GM12878 (cell line): ENCODE measurements around the gene MT1HL1. TPM values are rescaled to one million over a fixed set of nuclear protein-coding genes. Genes with fewer than 3 reads are reported as not detected.

Source experiments
- ATAC-seq: fragments of 200-7000 bp; cut with Tn5 transposase; 3 replicates; pipeline ENCODE4 v1.9.1; 2020; ENCODE audit warnings: mild to moderate bottlenecking, moderate library complexity
- BruUV-seq: library from RNA; stranded (reverse); fragments of 400-500 nt; replicated peaks from 2 replicates; lab custom pipeline; 2021; lab: Mats Ljungman, UMichigan
- CTCF ChIA-PET: fragments of 300-600 bp; sonication (Branson Sonifier 250); formaldehyde crosslinking; extraction: SDS; loops from one replicate; lab custom pipeline; 2021; ENCODE audit warnings: inconsistent platforms; lab: Yijun Ruan, JAX
- POLR2A ChIA-PET: fragments of 350-600 bp; formaldehyde crosslinking; extraction: SDS; loops from one replicate; lab custom pipeline; 2021; ENCODE audit warnings: inconsistent platforms; lab: Charles Lee
- RAD21 ChIA-PET: fragments of 300-600 bp; sonication (Branson Sonifier 250); formaldehyde crosslinking; loops from one replicate; lab custom pipeline; 2023; ENCODE audit warnings: antibody characterized with exemption; ENCODE audit not compliant: unreplicated experiment; lab: Charles Lee
- SMC1A ChIA-PET: fragments of 300-600 bp; sonication (Branson Sonifier 250); formaldehyde crosslinking; loops from one replicate; lab custom pipeline; 2023; ENCODE audit not compliant: unreplicated experiment, uncharacterized antibody; lab: Charles Lee
- DNase-seq: peaks from one replicate; pipeline ENCODE4 v3.0.0-alpha.2; 2011; ENCODE audit warnings: low read depth, low spot score
- FAIRE-seq: peaks from 3 replicates; lab custom pipeline; 2011; peaks lifted over from hg19 to GRCh38; lab: Jason Lieb, UNC
- H2AFZ ChIP-seq: 2 replicates; pipeline ENCODE4 v1.6.0; 2011; ENCODE audit warnings: low read depth, low read length, control low read depth; ENCODE audit not compliant: control insufficient read depth
- H3K27ac ChIP-seq: 2 replicates; pipeline ENCODE4 v1.5.1; 2011; ENCODE audit warnings: control low read depth; ENCODE audit not compliant: control insufficient read depth, insufficient read depth
- H3K27me3 ChIP-seq, 2 experiments: replicated peaks in 1 of 2; 2 replicates each; pipeline versions ENCODE4 v1.6.0 to v1.6.1; 2011; ENCODE audit warnings: low read length in 1 of 2; ENCODE audit not compliant: control insufficient read depth in 2 of 2, insufficient read depth in 2 of 2
- H3K36me3 ChIP-seq, 2 experiments: 2 replicates each; pipeline ENCODE4 v1.5.1; 2011; ENCODE audit warnings: low read length in 1 of 2; ENCODE audit not compliant: control insufficient read depth in 2 of 2, insufficient read depth in 2 of 2
- H3K4me1 ChIP-seq: 2 replicates; pipeline ENCODE4 v1.6.1; 2011; ENCODE audit warnings: mild to moderate bottlenecking, low read length, moderate library complexity, mixed read lengths; ENCODE audit not compliant: control insufficient read depth, insufficient read depth
- H3K4me2 ChIP-seq: 2 replicates; pipeline ENCODE4 v1.6.0; 2011; ENCODE audit warnings: control low read depth; ENCODE audit not compliant: control insufficient read depth, insufficient read depth
- H3K4me3 ChIP-seq: fragments of 200-600 bp; sonication (generic); 2 replicates; pipeline ENCODE4 v1.5.1; 2016
- H3K79me2 ChIP-seq: 2 replicates; pipeline ENCODE4 v1.6.0; 2011; ENCODE audit warnings: low read length; ENCODE audit not compliant: control insufficient read depth, insufficient read depth
- H3K9ac ChIP-seq: 2 replicates; pipeline ENCODE4 v1.8.0; 2011; ENCODE audit warnings: low read length, control low read depth, mixed read lengths; ENCODE audit not compliant: control insufficient read depth, insufficient read depth
- H3K9me3 ChIP-seq: replicated peaks from 3 replicates; pipeline ENCODE4 v1.5.1; 2011; ENCODE audit warnings: mild to moderate bottlenecking, low read length; ENCODE audit not compliant: control insufficient read depth, insufficient read depth
- H4K20me1 ChIP-seq: 2 replicates; pipeline ENCODE4 v1.6.0; 2011; ENCODE audit not compliant: control insufficient read depth, insufficient read depth
- BMI1 ChIP-seq: fragments of 450-650 bp; IDR thresholded peaks from 2 replicates; pipeline ENCODE4 v1.6.1; 2016; ENCODE audit warnings: mild to moderate bottlenecking, moderate library complexity, borderline replicate concordance
- CBX5 ChIP-seq: sonication (generic); IDR thresholded peaks from 2 replicates; pipeline ENCODE4 v1.6.1; 2016; ENCODE audit warnings: low read depth, moderate library complexity, mild to moderate bottlenecking, inconsistent platforms
- KLF5 ChIP-seq: fragments of 450-650 bp; IDR thresholded peaks from 2 replicates; pipeline ENCODE4 v1.6.1; 2014; ENCODE audit warnings: mild to moderate bottlenecking; ENCODE audit not compliant: partially characterized antibody
- MTA3 ChIP-seq: IDR thresholded peaks from 2 replicates; pipeline ENCODE4 v1.6.1; 2012; ENCODE audit warnings: low read length, inconsistent platforms, borderline replicate concordance
- NR2F1 ChIP-seq: fragments of 450-650 bp; conservative IDR thresholded peaks from 2 replicates; pipeline ENCODE4 v1.6.1; 2017; ENCODE audit warnings: mild to moderate bottlenecking
- RAD21 ChIP-seq: IDR thresholded peaks from 2 replicates; pipeline ENCODE4 v1.6.1; 2011; ENCODE audit warnings: mild to moderate bottlenecking, low read depth, low read length, moderate library complexity; ENCODE audit not compliant: insufficient read depth
- RCOR1 ChIP-seq: conservative IDR thresholded peaks from 2 replicates; pipeline ENCODE4 v1.6.1; 2012; ENCODE audit warnings: low read depth, low read length, improper control_type of control experiment
- SMC3 ChIP-seq: IDR thresholded peaks from 2 replicates; pipeline ENCODE4 v1.6.1; 2011; ENCODE audit warnings: low read length, improper control_type of control experiment, borderline replicate concordance
- TCF12 ChIP-seq: IDR thresholded peaks from 2 replicates; pipeline ENCODE4 v1.6.1; 2011; ENCODE audit warnings: low read depth, mild to moderate bottlenecking, low read length
- ZZZ3 ChIP-seq: IDR thresholded peaks from 2 replicates; pipeline ENCODE4 v1.6.1; 2011; ENCODE audit warnings: low read depth; ENCODE audit not compliant: control insufficient read depth, insufficient read length
- WGBS: methylation state at CpG from one replicate; pipeline ENCODE4 v1.1.6; 2016; ENCODE audit warnings: low lambda C conversion rate; ENCODE audit not compliant: insufficient replicate concordance, insufficient coverage; ENCODE audit errors: missing lambda C conversion rate; 5-methylcytosine and 5-hydroxymethylcytosine counted together
- in situ Hi-C: fragments of 300-500 bp; cut with MboI; formaldehyde crosslinking; loops from 9 replicates; pipeline ENCODE4 v1.14.3; 2018; ENCODE audit warnings: mixed read lengths
- intact Hi-C: fragments of 100-400 bp; cut with micrococcal nuclease; formaldehyde crosslinking; loops from one replicate; pipeline ENCODE4 v1.14.2; 2022; ENCODE audit not compliant: unreplicated experiment
- polyA plus RNA-seq, 11 experiments: library from polyadenylated mRNA; depleted of rRNA in 4 of 11; unstranded in 6 of 11; stranded (reverse) in 5 of 11; fragments of >200 nt; fragmentation: Nextera tagmentation in 4 of 11; fragmentation: Illumina TruSeq in 1 of 11; extraction: Ambion mirVana in 4 of 11; extraction: Trizol in 1 of 11; gene quantifications; 1 replicate in 1 of 11; 2 replicates in 10 of 11; pipeline versions ENCODE4 v1.2.1 to v1.2.3, GENCODE V29; 2011 to 2016; ENCODE audit warnings: inconsistent platforms in 2 of 11, missing spikeins in 2 of 11, low read depth in 1 of 11
- total RNA-seq, 4 experiments: library from RNA; depleted of rRNA in 3 of 4; stranded (reverse); fragments of >200 nt in 3 of 4; fragmentation: Illumina TruSeq in 1 of 4; extraction: Trizol in 1 of 4; gene quantifications; 2 replicates each; pipeline versions ENCODE4 v1.2.1 to v1.2.3, GENCODE V29; 2013 to 2021
- TF ChIP-seq, protein P1 (sequence below): fragments of 450-650 bp; conservative IDR thresholded peaks from 2 replicates; pipeline ENCODE4 v1.6.1; 2017; ENCODE audit warnings: mild to moderate bottlenecking, moderate library complexity
- TF ChIP-seq, protein P2 (sequence below): IDR thresholded peaks from 2 replicates; pipeline ENCODE4 v1.6.1; 2011; ENCODE audit warnings: low read depth, low read length, improper control_type of control experiment, borderline replicate concordance

Gene MT1HL1
- total and polyA plus RNA-seq, 10 of the 15 experiments (the other 5 are each of a cell fraction or from before 2014, with no cell fraction given): not detected

DNA sequence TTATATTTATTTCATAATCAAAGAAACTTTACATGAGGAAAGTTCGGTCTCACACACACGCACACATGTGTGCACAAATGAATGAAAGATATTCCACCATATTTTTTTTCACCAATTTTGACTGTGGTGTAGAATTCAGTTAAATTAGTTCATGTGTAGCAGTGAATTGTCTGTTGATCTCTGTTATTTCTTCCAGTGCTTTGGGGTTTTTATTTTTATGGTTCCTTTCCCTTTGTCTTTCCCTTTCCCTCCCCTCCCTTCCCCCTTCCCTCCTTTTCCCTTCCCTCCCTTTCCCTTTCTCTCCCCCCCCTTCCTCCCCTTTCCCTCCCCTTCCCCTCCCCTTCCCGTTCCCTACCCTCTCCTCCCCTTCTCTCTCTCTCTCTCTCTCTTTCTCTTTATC is 46.7 kb upstream of the MT1HL1 start:
- H3K9me3 ChIP-seq: no peaks in the 10 kb centered on the region
- no peak for FAIRE-seq
- H3K9ac ChIP-seq: no peak overlapping the region
- peaks cover 0 to 3% of the 10 kb centered on the region in 2 experiments; a peak in 2 of 4 replicates for H3K27me3 ChIP-seq
- no peaks in the 10 kb centered on the region for H3K4me1 ChIP-seq
- H3K4me2 ChIP-seq: no peak overlapping the region
- intact Hi-C loops (no loop called here), in situ Hi-C loops (no loop called here)
- H3K4me3 ChIP-seq: no peak overlapping the region
- ChIA-PET SMC1A (no interaction called here), CTCF (no interaction called here)
- no TSS peak for BruUV-seq
- H3K79me2 ChIP-seq: no peaks in the 10 kb centered on the region
- H3K36me3 ChIP-seq: no peaks in the 10 kb centered on the region
- H2AFZ ChIP-seq: no peak overlapping the region
- TF ChIP-seq BMI1 (no peak), CBX5 (no peak), TCF12 (no peak), RCOR1 (no peak), NR2F1 (no peak), ZZZ3 (no peak), MTA3 (no peak), KLF5 (no peak), SMC3 (no peak), RAD21 (no peak)
- TF ChIP-seq, protein P1, sequence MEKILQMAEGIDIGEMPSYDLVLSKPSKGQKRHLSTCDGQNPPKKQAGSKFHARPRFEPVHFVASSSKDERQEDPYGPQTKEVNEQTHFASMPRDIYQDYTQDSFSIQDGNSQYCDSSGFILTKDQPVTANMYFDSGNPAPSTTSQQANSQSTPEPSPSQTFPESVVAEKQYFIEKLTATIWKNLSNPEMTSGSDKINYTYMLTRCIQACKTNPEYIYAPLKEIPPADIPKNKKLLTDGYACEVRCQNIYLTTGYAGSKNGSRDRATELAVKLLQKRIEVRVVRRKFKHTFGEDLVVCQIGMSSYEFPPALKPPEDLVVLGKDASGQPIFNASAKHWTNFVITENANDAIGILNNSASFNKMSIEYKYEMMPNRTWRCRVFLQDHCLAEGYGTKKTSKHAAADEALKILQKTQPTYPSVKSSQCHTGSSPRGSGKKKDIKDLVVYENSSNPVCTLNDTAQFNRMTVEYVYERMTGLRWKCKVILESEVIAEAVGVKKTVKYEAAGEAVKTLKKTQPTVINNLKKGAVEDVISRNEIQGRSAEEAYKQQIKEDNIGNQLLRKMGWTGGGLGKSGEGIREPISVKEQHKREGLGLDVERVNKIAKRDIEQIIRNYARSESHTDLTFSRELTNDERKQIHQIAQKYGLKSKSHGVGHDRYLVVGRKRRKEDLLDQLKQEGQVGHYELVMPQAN: no peak
- TF ChIP-seq, protein P2, sequence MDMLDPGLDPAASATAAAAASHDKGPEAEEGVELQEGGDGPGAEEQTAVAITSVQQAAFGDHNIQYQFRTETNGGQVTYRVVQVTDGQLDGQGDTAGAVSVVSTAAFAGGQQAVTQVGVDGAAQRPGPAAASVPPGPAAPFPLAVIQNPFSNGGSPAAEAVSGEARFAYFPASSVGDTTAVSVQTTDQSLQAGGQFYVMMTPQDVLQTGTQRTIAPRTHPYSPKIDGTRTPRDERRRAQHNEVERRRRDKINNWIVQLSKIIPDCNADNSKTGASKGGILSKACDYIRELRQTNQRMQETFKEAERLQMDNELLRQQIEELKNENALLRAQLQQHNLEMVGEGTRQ: no peak
- TF ChIP-seq, all 136 proteins: peak for 0
- H4K20me1 ChIP-seq: no peaks in the 10 kb centered on the region
- ATAC-seq: no peak
- RAD21 ChIA-PET: no interaction called here
- DNase-seq: no peak
- POLR2A ChIA-PET: no interaction called here
- WGBS: 49% methylated on average over 3 of the region's 3 CpGs
- H3K27ac ChIP-seq: no peak overlapping the region
